ENCODE data around the gene NUP214.
"Not testable (repeated sequence)": the region's sequence is repeated elsewhere in the genome, so short reads cannot be mapped to it uniquely, and the experiment has no call there.

NUP214 gene

GRCh38 chr9:131099102-131099606 lies 26.2 kb upstream of the NUP214 start:
- CTCF ChIA-PET, result interaction anchor here (0.6 to 3.3 kb wide), 9 partner anchors 10 to 658 kb away, joined by 3 to 12 read pairs (median 4); no protein-coding TSS in a partner anchor
- no peaks in the 10 kb centered on the region for H3K9me3 ChIP-seq (ENCODE audit: control insufficient read depth, insufficient read depth, low read depth, low read length)
- no peaks in the 10 kb centered on the region for H3K36me3 ChIP-seq (ENCODE audit: control insufficient read depth in 2 of 2, insufficient read depth in 1 of 2, low read length in 2 of 2)
- H3K4me1 ChIP-seq (ENCODE audit: control insufficient read depth, insufficient read depth, low read length), result no peaks in the 10 kb centered on the region
- POLR2A ChIA-PET, result interaction anchor here (0.5 to 5.4 kb wide), 4 partner anchors 9 to 25 kb away, joined by 3 to 61 read pairs (median 8); partner anchors contain the start of gene NUP214
- TF ChIP-seq ZNF221 (tag by site-specific recombination; IDR thresholded peaks at IDR 0.05; ENCODE audit: borderline replicate concordance) (no peak), ZFHX2 (tag by site-specific recombination; conservative IDR thresholded peaks at IDR 0.05) (peak; percentile 74), PATZ1 (tag by site-specific recombination; IDR thresholded peaks at IDR 0.05) (0 out of 2 replicates have a peak, but pooled peaks have one; percentile 19), EGR2 (tag by site-specific recombination; IDR thresholded peaks at IDR 0.05; ENCODE audit: low read depth) (peak; percentile 67; the same call in 1 of the 2 replicates)
- H3K4me3 ChIP-seq (ENCODE audit: low read depth, low read length), result no peak overlapping the region
- no peak overlapping the region for H3K27ac ChIP-seq (ENCODE audit: extremely low read depth, low read depth, low read length)

- H3K36me3 ChIP-seq (ENCODE audit: control insufficient read depth in 2 of 2, insufficient read depth in 1 of 2, low read length in 2 of 2); H3K4me1 ChIP-seq (ENCODE audit: control insufficient read depth, insufficient read depth, low read length); H3K4me3 ChIP-seq (ENCODE audit: low read depth, low read length); H3K27ac ChIP-seq (ENCODE audit: extremely low read depth, low read depth, low read length); H3K9me3 ChIP-seq (ENCODE audit: control insufficient read depth, insufficient read depth, low read depth, low read length): not testable (repeated sequence)
- CTCF ChIA-PET, result interaction anchor here (0.6 to 3.3 kb wide), 8 partner anchors 9 to 384 kb away, joined by 3 to 12 read pairs (median 3); no protein-coding TSS in a partner anchor
- POLR2A ChIA-PET, result interaction anchor here (1.3 to 5.4 kb wide), 2 partner anchors 13 to 25 kb away, joined by 11 to 61 read pairs; partner anchors contain the start of gene NUP214
- peak; percentile 57; the same call in 1 of the 2 replicates for TF ChIP-seq ZNF121 (tag by site-specific recombination; IDR thresholded peaks at IDR 0.05)
These were observed 25.5 kb upstream of the NUP214 start for GRCh38 chr9:131099845-131100244.

- ChIA-PET POLR2A (interaction anchor here (1.3 to 5.4 kb wide), 2 partner anchors 13 to 24 kb away, joined by 11 to 61 read pairs; partner anchors contain the start of gene NUP214), CTCF (interaction anchor here (0.7 to 3.3 kb wide), 4 partner anchors 9 to 236 kb away, joined by 3 to 12 read pairs (median 4); no protein-coding TSS in a partner anchor)
- no peaks in the 10 kb centered on the region for H3K36me3 ChIP-seq (ENCODE audit: control insufficient read depth in 2 of 2, insufficient read depth in 1 of 2, low read length in 2 of 2)
- TF ChIP-seq ZNF692 (tag by site-specific recombination; IDR thresholded peaks at IDR 0.05) (no peak), GLIS1 (tag by site-specific recombination; IDR thresholded peaks at IDR 0.05) (no peak), TSHZ1 (tag by site-specific recombination; IDR thresholded peaks at IDR 0.05; ENCODE audit: borderline replicate concordance) (no peak), ZFP69B (tag by site-specific recombination; IDR thresholded peaks at IDR 0.05) (no peak), ZFHX2 (tag by site-specific recombination; conservative IDR thresholded peaks at IDR 0.05) (peak; percentile 36)
- H3K9me3 ChIP-seq (ENCODE audit: control insufficient read depth, insufficient read depth, low read depth, low read length), result no peaks in the 10 kb centered on the region
- no peak overlapping the region for H3K27ac ChIP-seq (ENCODE audit: extremely low read depth, low read depth, low read length)
- no peaks in the 10 kb centered on the region for H3K4me1 ChIP-seq (ENCODE audit: control insufficient read depth, insufficient read depth, low read length)
- no peak overlapping the region for H3K4me3 ChIP-seq (ENCODE audit: low read depth, low read length)
These were observed 24.9 kb upstream of the NUP214 start for GRCh38 chr9:131100445-131100844.
